OCI-LY1 (cell line): ENCODE results near the gene OSBPL3.

Source experiments
- CTCF ChIP-seq: fragments of 200-600 bp; sonication (generic), shearing (Covaris generic); IDR thresholded peaks from 2 replicates; pipeline ENCODE4 v1.5.1; 2017; ENCODE audit warnings: mild to moderate bottlenecking, antibody characterized with exemption, low read length, moderate library complexity, mixed read lengths
- EZH2 ChIP-seq: fragments of 200-600 bp; sonication (generic), shearing (Covaris generic); IDR thresholded peaks from 2 replicates; pipeline ENCODE4 v1.8.0; 2017; ENCODE audit warnings: borderline replicate concordance, mixed run types, mild to moderate bottlenecking, antibody characterized with exemption, low read length, moderate library complexity, mixed read lengths

- TF ChIP-seq CTCF: no peak
- no peak for TF ChIP-seq EZH2
These were observed 216.6 kb downstream of the OSBPL3 start for GRCh38 chr7:24763303-24763901.
